OCI-LY7 (cell line): ENCODE results near the gene NBEA. TPM values are rescaled to one million over a fixed set of nuclear protein-coding genes. Genes with fewer than 3 reads are reported as not detected.

Experiments
- BruUV-seq: library from RNA; stranded (reverse); fragments of 400-500 nt; replicated peaks from 2 replicates; lab custom pipeline; 2021; lab: Mats Ljungman, UMichigan
- CTCF ChIA-PET: fragments of 300-600 bp; sonication (Branson Sonifier 250); formaldehyde crosslinking; loops from one replicate; lab custom pipeline; 2022; ENCODE audit warnings: antibody characterized with exemption; ENCODE audit not compliant: unreplicated experiment; lab: Charles Lee
- POLR2A ChIA-PET: fragments of 300-600 bp; sonication (Branson Sonifier 250); formaldehyde crosslinking; loops from one replicate; lab custom pipeline; 2022; ENCODE audit warnings: antibody characterized with exemption; lab: Charles Lee
- DNase-seq: peaks from one replicate; pipeline ENCODE4 v3.0.0-alpha.2; 2015; ENCODE audit warnings: low spot score
- H2AFZ ChIP-seq: fragments of 200-600 bp; sonication (generic), shearing (Covaris generic); 2 replicates; pipeline ENCODE4 v1.6.1; 2014; ENCODE audit warnings: mild to moderate bottlenecking, antibody characterized with exemption, low read length, moderate library complexity
- H3K27ac ChIP-seq: fragments of 200-600 bp; sonication (generic); 2 replicates; pipeline ENCODE4 v1.5.1; 2014; ENCODE audit warnings: mixed run types, low read depth, mild to moderate bottlenecking, moderate library complexity, low read length, inconsistent platforms; ENCODE audit not compliant: poor library complexity, severe bottlenecking
- H3K36me3 ChIP-seq: fragments of 200-600 bp; sonication (generic); 2 replicates; pipeline ENCODE4 v1.6.1; 2014; ENCODE audit warnings: mild to moderate bottlenecking, antibody characterized with exemption, low read length, moderate library complexity, mixed read lengths; ENCODE audit not compliant: insufficient read depth
- H3K4me1 ChIP-seq: fragments of 200-600 bp; sonication (generic); 2 replicates; pipeline ENCODE4 v1.5.1; 2014; ENCODE audit warnings: mild to moderate bottlenecking, low read length; ENCODE audit not compliant: insufficient read depth, poor library complexity, severe bottlenecking
- H3K4me2 ChIP-seq: fragments of 200-600 bp; sonication (generic); 2 replicates; pipeline ENCODE4 v1.6.1; 2014; ENCODE audit warnings: mild to moderate bottlenecking, low read length
- H3K4me3 ChIP-seq: fragments of 200-600 bp; sonication (generic); 2 replicates; pipeline ENCODE4 v1.5.1; 2014; ENCODE audit warnings: mild to moderate bottlenecking, low read depth, low read length; ENCODE audit not compliant: poor library complexity, severe bottlenecking
- H3K79me2 ChIP-seq: fragments of 200-600 bp; sonication (generic); 2 replicates; pipeline ENCODE4 v1.6.1; 2016; ENCODE audit warnings: low read depth, mild to moderate bottlenecking, low read length, moderate library complexity, mixed read lengths; ENCODE audit not compliant: insufficient read depth
- H3K9me2 ChIP-seq: fragments of 200-600 bp; sonication (generic); 2 replicates; pipeline ENCODE4 v1.6.1; 2016; ENCODE audit warnings: mild to moderate bottlenecking, low read length, mixed read lengths; ENCODE audit not compliant: insufficient read depth
- H3K9me3 ChIP-seq: fragments of 200-600 bp; sonication (generic); 2 replicates; pipeline ENCODE4 v1.6.1; 2014; ENCODE audit warnings: mild to moderate bottlenecking, mixed run types, low read length, mixed read lengths
- H4K20me1 ChIP-seq: fragments of 200-600 bp; sonication (generic); 2 replicates; pipeline ENCODE4 v1.6.1; 2014; ENCODE audit warnings: mild to moderate bottlenecking, antibody characterized with exemption, low read length, moderate library complexity, mixed read lengths; ENCODE audit not compliant: insufficient read depth
- EZH2phosphoT487 ChIP-seq: fragments of 200-600 bp; sonication (generic); IDR thresholded peaks from 2 replicates; pipeline ENCODE4 v1.6.1; 2018; ENCODE audit warnings: low read depth, borderline replicate concordance, mild to moderate bottlenecking, mixed run types, antibody characterized with exemption, low read length, moderate library complexity, mixed read lengths
- intact Hi-C: fragments of 100-400 bp; cut with micrococcal nuclease; formaldehyde crosslinking; loops from one replicate; pipeline ENCODE4 v1.10.0; 2022; ENCODE audit not compliant: unreplicated experiment
- total RNA-seq, 2 experiments: library from RNA; depleted of rRNA in 1 of 2; stranded (reverse); fragments of >200 nt in 1 of 2; shearing (Covaris generic) in 1 of 2; gene quantifications; 2 replicates each; pipeline ENCODE4 v1.2.3, GENCODE V29; 2014 to 2022
- TF ChIP-seq, protein P1 (sequence below): fragments of 200-600 bp; sonication (generic); conservative IDR thresholded peaks from 2 replicates; pipeline ENCODE4 v1.5.1; 2014; ENCODE audit warnings: mild to moderate bottlenecking, antibody characterized with exemption, low read length, moderate library complexity, mixed read lengths

The NBEA gene
- total RNA-seq, 2 experiments from 2014 or later, result 3.6 to 11.0 TPM

GRCh38 chr13:35252536-35253205 is 310.6 kb downstream of the NBEA start:
- CTCF ChIA-PET, result no interaction called here
- Histone ChIP-seq H4K20me1 (no peaks in the 10 kb centered on the region), H3K9me3 (no peaks in the 10 kb centered on the region), H3K4me2 (no peak overlapping the region), H3K9me2 (no peaks in the 10 kb centered on the region), H3K27ac (no peak overlapping the region), H3K4me1 (no peaks in the 10 kb centered on the region), H3K4me3 (no peak overlapping the region), H2AFZ (no peak overlapping the region), H3K36me3 (no peaks in the 10 kb centered on the region), H3K79me2 (no peaks in the 10 kb centered on the region)
- BruUV-seq, result no TSS peak
- intact Hi-C loops, result no loop called here
- POLR2A ChIA-PET, result interaction anchor here (0.6 kb wide), 1 partner anchor 1136 kb away, joined by 3 read pairs; no protein-coding TSS in a partner anchor
- peak; percentile 1 for DNase-seq
- no peak for TF ChIP-seq EZH2phosphoT487
- TF ChIP-seq, protein P1, sequence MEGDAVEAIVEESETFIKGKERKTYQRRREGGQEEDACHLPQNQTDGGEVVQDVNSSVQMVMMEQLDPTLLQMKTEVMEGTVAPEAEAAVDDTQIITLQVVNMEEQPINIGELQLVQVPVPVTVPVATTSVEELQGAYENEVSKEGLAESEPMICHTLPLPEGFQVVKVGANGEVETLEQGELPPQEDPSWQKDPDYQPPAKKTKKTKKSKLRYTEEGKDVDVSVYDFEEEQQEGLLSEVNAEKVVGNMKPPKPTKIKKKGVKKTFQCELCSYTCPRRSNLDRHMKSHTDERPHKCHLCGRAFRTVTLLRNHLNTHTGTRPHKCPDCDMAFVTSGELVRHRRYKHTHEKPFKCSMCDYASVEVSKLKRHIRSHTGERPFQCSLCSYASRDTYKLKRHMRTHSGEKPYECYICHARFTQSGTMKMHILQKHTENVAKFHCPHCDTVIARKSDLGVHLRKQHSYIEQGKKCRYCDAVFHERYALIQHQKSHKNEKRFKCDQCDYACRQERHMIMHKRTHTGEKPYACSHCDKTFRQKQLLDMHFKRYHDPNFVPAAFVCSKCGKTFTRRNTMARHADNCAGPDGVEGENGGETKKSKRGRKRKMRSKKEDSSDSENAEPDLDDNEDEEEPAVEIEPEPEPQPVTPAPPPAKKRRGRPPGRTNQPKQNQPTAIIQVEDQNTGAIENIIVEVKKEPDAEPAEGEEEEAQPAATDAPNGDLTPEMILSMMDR, result no peak

GRCh38 chr13:35255241-35255640 is 313.2 kb downstream of the NBEA start:
- Histone ChIP-seq H3K9me3 (no peaks in the 10 kb centered on the region), H3K4me1 (no peaks in the 10 kb centered on the region), H3K4me3 (no peak overlapping the region), H3K4me2 (no peak overlapping the region), H3K27ac (no peak overlapping the region), H3K36me3 (no peaks in the 10 kb centered on the region), H3K79me2 (no peaks in the 10 kb centered on the region), H3K9me2 (no peaks in the 10 kb centered on the region), H4K20me1 (no peaks in the 10 kb centered on the region), H2AFZ (no peak overlapping the region)
- no TSS peak for BruUV-seq
- ChIA-PET CTCF (no interaction called here), POLR2A (no interaction called here)
- no peak for DNase-seq
- intact Hi-C loops, result no loop called here
- TF ChIP-seq, protein P1, result no peak
- no peak for TF ChIP-seq EZH2phosphoT487

GRCh38 chr13:35256459-35257148 is 314.5 kb downstream of the NBEA start:
- Histone ChIP-seq H3K36me3 (no peaks in the 10 kb centered on the region), H4K20me1 (no peaks in the 10 kb centered on the region), H3K4me3 (no peak overlapping the region), H3K9me3 (no peaks in the 10 kb centered on the region), H3K4me1 (no peaks in the 10 kb centered on the region), H3K9me2 (no peaks in the 10 kb centered on the region), H3K4me2 (no peak overlapping the region), H3K27ac (no peak overlapping the region), H2AFZ (no peak overlapping the region), H3K79me2 (no peaks in the 10 kb centered on the region)
- no TSS peak for BruUV-seq
- TF ChIP-seq, protein P1, result no peak
- TF ChIP-seq EZH2phosphoT487, result no peak
- no peak for DNase-seq
- POLR2A ChIA-PET, result interaction anchor here (0.6 kb wide), 1 partner anchor 181 kb away, joined by 4 read pairs; no protein-coding TSS in a partner anchor
- CTCF ChIA-PET, result no interaction called here
- intact Hi-C loops, result no loop called here
